MM.1S (cell line): ENCODE results near the gene DCLK2.

Source experiments
- CTCF ChIP-seq: fragments of 300-600 bp; sonication (generic); IDR thresholded peaks from 2 replicates; pipeline ENCODE4 v1.5.1; 2016; ENCODE audit warnings: antibody characterized with exemption, low read length, mixed read lengths
- EZH2 ChIP-seq: fragments of 300-600 bp; sonication (generic); optimal IDR thresholded peaks from 2 replicates; pipeline ENCODE3; 2017; ENCODE audit warnings: low read depth, mild to moderate bottlenecking, antibody characterized with exemption, low read length, mixed read lengths

- TF ChIP-seq CTCF, result no peak
- TF ChIP-seq EZH2, result no peak
These were observed 132.8 kb downstream of the DCLK2 start for GRCh38 chr4:150211016-150211415.
